GM12892 (cell line): ENCODE results near the gene LRRC25.

Experiments used
- POLR2A ChIP-seq: IDR thresholded peaks from 2 replicates; pipeline ENCODE4 v1.6.1; 2011; ENCODE audit warnings: low read depth, low read length, control low read depth
- POLR2AphosphoS5 ChIP-seq: IDR thresholded peaks from 2 replicates; pipeline ENCODE4 v1.6.1; 2011; ENCODE audit warnings: low read depth, low read length, control low read depth

DNA sequence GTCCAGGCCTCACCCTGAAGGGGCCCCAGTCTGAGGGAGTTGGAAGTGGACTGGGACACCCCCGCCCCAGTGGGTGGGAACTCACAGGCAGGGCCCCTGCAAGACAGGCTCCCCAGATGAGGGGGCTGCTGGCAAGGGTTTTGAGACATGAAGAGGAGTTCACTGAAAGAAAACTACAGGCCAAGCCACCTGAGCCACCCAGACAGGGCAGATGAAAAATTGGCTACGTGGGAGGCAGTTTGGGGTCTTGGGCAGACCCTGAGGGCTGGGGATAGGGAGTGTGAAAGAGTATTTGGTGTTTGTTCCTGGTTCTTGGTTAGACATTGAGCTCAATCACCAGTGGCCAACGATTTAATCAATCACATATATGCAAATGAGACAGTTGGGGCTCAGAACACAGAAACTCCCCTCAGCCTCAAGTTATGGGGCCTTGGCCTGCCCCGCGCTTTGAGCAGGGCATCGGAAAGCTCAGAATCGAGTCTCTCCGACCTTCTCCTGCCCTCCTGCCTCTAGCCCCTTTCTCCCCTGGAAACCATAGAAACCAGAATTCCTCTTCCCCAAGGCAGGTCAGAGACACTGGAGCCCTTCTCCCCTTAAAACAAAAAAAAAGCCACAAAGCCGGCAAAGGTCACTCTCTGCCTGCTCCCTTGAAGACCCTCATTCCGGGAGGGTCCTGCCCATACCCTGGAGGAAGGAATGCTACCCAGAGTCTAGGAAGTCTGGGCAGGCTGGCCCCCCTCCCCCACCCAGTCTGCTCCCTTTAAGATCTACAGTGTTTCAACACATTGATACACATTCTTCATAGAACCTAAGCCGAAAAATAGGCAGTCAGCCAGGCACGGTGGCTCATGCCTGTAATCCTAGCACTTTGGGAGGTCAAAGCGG lies 41.8 kb upstream of the LRRC25 start:
- no peak for TF ChIP-seq POLR2AphosphoS5
- TF ChIP-seq POLR2A: no peak
